Measurements from ENCODE around the gene PAX7. TPM values are rescaled to one million over a fixed set of nuclear protein-coding genes. Genes with fewer than 3 reads are reported as not detected.
"Not testable (repeated sequence)": the region's sequence is repeated elsewhere in the genome, so short reads cannot be mapped to it uniquely, and the experiment has no call there.

The PAX7 gene
- total RNA-seq, 4 donors from 2014 or later: not detected

DNA sequence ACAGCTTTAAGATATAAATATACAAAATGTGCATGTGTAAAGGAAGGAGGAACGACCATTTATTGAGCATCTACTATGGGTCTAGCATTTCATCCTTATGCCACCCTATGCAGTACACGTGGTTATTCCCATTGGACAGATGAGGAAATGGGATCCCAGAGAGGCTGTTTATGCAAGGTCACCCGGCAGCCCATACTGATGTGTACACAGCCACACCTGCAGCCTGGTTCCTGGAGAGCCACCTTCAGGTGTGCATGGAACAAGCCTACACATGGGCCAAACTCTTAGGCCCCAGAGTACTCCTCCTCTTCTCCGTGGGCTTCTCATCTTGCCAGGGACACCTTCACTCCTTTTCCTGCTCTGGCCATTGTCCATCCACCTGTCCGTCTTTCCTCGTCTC, 108.8 kb downstream of the PAX7 start:
- H3K4me1 ChIP-seq: no peaks in the 10 kb centered on the region
- H3K27me3 ChIP-seq: peaks cover 0 to 93% (median 4%) of the 10 kb centered on the region in 4 donors
- H3K4me3 ChIP-seq: no peak overlapping the region
- H3K36me3 ChIP-seq: no peaks in the 10 kb centered on the region
- WGBS: 73% methylated on average over 6 of the region's 6 CpGs
- no peak overlapping the region for H3K27ac ChIP-seq (replicated peaks in 1 of 4)
- H3K9me3 ChIP-seq: no peaks in the 10 kb centered on the region
- intact Hi-C loops (cut with DNase I): no loop called here
- no peak for DNase-seq (ENCODE audit: extremely low spot score)
- TF ChIP-seq POLR2AphosphoS5 (IDR thresholded peaks at IDR 0.05): no peak
- no peak for TF ChIP-seq POLR2A (IDR thresholded peaks at IDR 0.05; ENCODE audit: low read depth)
- TF ChIP-seq EP300 (IDR thresholded peaks at IDR 0.05): no peak
- TF ChIP-seq, protein P1, sequence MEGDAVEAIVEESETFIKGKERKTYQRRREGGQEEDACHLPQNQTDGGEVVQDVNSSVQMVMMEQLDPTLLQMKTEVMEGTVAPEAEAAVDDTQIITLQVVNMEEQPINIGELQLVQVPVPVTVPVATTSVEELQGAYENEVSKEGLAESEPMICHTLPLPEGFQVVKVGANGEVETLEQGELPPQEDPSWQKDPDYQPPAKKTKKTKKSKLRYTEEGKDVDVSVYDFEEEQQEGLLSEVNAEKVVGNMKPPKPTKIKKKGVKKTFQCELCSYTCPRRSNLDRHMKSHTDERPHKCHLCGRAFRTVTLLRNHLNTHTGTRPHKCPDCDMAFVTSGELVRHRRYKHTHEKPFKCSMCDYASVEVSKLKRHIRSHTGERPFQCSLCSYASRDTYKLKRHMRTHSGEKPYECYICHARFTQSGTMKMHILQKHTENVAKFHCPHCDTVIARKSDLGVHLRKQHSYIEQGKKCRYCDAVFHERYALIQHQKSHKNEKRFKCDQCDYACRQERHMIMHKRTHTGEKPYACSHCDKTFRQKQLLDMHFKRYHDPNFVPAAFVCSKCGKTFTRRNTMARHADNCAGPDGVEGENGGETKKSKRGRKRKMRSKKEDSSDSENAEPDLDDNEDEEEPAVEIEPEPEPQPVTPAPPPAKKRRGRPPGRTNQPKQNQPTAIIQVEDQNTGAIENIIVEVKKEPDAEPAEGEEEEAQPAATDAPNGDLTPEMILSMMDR (IDR thresholded peaks at IDR 0.05): no peak

DNA sequence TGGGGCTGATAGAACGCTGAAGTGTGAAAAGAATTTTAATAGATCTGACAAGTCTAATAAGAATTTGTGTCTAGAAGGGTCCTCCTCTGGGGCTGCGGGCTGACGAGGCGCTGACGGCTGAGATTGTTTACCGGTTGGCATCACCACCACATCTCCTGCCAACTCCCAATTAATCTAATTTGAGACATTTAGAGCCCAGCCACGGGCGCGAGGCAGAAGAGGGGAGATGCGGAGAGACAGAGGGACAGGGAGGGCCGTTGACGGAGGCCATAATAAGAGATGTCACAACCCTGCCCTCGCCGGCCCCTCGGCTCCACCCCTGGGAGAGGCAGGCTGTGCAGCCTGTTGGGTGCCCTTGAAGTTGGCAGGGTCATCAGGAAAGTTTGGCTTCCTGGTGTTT, 109.3 kb downstream of the PAX7 start:
- Histone ChIP-seq H3K9me3 (no peaks in the 10 kb centered on the region), H3K36me3 (no peaks in the 10 kb centered on the region), H3K4me1 (no peaks in the 10 kb centered on the region), H3K27me3 (peaks cover 0 to 93% (median 4%) of the 10 kb centered on the region in 4 donors), H3K4me3 (no peak overlapping the region), H3K27ac (replicated peaks in 1 of 4) (no peak overlapping the region)
- intact Hi-C loops (cut with DNase I): no loop called here
- DNase-seq (ENCODE audit: extremely low spot score): no peak
- TF ChIP-seq POLR2A (IDR thresholded peaks at IDR 0.05; ENCODE audit: low read depth): no peak
- WGBS: 70% methylated on average over 15 of the region's 15 CpGs

DNA sequence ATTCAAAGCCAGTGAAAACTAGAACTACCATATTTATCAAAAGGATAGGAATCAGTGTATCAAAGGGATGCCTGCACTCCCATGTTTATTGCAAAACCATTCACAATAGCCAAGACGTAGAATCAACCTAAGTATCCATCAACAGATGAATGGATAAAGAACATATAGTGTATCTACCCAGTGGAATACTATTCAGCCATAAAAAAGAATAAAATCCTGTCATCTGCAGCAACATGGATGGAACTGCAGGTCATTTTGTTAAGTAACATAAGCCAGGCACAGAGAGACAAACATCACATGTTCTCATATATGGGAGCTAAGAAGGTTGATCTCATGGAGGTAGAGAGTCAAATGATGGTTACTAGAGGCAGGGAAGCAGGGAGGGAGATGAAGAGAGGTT, 110.0 kb downstream of the PAX7 start:
- no peak overlapping the region for H3K27ac ChIP-seq (replicated peaks in 1 of 4)
- TF ChIP-seq POLR2AphosphoS5 (IDR thresholded peaks at IDR 0.05) (no peak), EP300 (IDR thresholded peaks at IDR 0.05) (no peak), POLR2A (IDR thresholded peaks at IDR 0.05; ENCODE audit: low read depth) (no peak)
- TF ChIP-seq, protein P1 (IDR thresholded peaks at IDR 0.05): no peak
- intact Hi-C loops (cut with DNase I): no loop called here
- DNase-seq (ENCODE audit: extremely low spot score): no peak
- no peaks in the 10 kb centered on the region for H3K36me3 ChIP-seq
- no peaks in the 10 kb centered on the region for H3K4me1 ChIP-seq
- 83% methylated on average over 1 of the region's 1 CpG for WGBS
- H3K4me3 ChIP-seq: no peak overlapping the region
- H3K9me3 ChIP-seq: no peaks in the 10 kb centered on the region
- H3K27me3 ChIP-seq: peaks cover 0 to 93% (median 4%) of the 10 kb centered on the region in 4 donors

DNA sequence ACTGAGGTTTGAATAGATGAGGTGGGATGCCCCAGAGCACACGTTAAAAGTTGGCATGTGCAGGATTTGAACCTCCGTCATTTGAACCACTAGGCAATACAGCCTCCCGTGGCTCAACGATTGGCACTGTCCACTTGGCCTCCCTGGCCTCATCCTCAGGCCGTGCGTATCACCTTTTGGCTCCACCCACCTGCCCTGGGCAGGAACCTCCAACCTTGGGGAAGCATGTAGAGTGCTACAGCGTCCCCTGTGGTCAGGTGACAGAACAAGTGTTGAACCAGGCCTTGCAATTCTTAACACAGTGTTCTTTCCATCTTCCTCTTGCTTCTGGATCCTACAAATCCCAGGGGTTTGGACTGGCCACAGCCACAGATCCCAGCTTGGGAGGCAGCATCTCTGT, 112.6 kb downstream of the PAX7 start:
- Histone ChIP-seq H3K9me3 (no peaks in the 10 kb centered on the region), H3K4me1 (no peaks in the 10 kb centered on the region), H3K4me3 (no peak overlapping the region), H3K36me3 (no peaks in the 10 kb centered on the region), H3K27ac (replicated peaks in 1 of 4) (no peak overlapping the region), H3K27me3 (peaks cover 0 to 94% (median 4%) of the 10 kb centered on the region in 4 donors)
- 38% methylated on average over 7 of the region's 7 CpGs for WGBS
- DNase-seq (ENCODE audit: extremely low spot score): no peak
- intact Hi-C loops (cut with DNase I): no loop called here
- TF ChIP-seq, protein P1 (IDR thresholded peaks at IDR 0.05): no peak
- TF ChIP-seq EP300 (IDR thresholded peaks at IDR 0.05): no peak
- no peak for TF ChIP-seq POLR2AphosphoS5 (IDR thresholded peaks at IDR 0.05)
- TF ChIP-seq POLR2A (IDR thresholded peaks at IDR 0.05; ENCODE audit: low read depth): no peak

DNA sequence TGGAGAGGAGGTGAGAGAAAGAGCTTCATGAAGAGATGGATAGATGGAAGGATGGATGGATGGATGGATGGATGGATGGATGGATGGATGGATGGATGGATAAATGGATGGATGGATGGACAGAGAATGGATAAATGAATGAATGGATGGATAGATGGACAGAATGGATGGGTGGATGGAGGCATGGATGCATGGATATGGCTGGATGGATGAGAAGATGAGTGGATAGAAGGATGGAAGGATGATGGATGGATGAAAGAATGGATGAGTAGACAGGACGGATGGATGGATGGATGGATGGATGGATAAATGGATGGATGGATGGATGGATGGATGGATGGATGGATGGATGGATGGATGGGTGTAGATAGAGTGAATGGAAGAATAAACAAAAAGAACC, 113.7 kb downstream of the PAX7 start:
- H3K4me1 ChIP-seq; intact Hi-C loops (cut with DNase I); H3K36me3 ChIP-seq; H3K4me3 ChIP-seq; DNase-seq (ENCODE audit: extremely low spot score); H3K9me3 ChIP-seq; H3K27ac ChIP-seq (replicated peaks in 1 of 4): not testable (repeated sequence)
- 79% methylated on average over 1 of the region's 1 CpG for WGBS
- peaks cover 0 to 94% (median 1%) of the 10 kb centered on the region in 4 donors for H3K27me3 ChIP-seq

DNA sequence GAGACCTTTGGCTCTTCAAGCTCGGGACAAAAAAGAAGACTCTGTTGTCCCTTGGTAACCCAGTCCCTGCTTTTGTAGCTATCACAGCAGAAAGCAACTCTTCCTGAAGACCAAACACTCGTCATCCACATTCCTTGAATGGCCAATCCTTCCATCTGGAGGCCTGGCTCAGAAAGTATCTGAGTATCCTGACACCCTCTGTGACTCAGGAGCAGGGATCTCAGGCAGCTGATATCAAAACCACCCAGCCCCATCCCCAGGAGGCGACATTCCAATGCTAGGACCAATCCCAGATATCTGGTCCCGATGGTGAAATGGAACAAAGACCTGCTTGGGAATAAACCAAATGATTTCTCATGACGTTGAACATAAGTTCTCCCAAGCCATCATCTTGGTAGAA, 116.3 kb downstream of the PAX7 start:
- TF ChIP-seq POLR2A (IDR thresholded peaks at IDR 0.05; ENCODE audit: low read depth) (no peak), EP300 (IDR thresholded peaks at IDR 0.05) (no peak), POLR2AphosphoS5 (IDR thresholded peaks at IDR 0.05) (no peak)
- TF ChIP-seq, protein P1 (IDR thresholded peaks at IDR 0.05): no peak
- Histone ChIP-seq H3K9me3 (peaks cover 0 to 13% (median 6%) of the 10 kb centered on the region in 4 donors), H3K27me3 (peaks cover 0 to 94% (median 0%) of the 10 kb centered on the region in 4 donors), H3K27ac (replicated peaks in 1 of 4) (no peak overlapping the region), H3K36me3 (no peaks in the 10 kb centered on the region), H3K4me3 (no peak overlapping the region), H3K4me1 (no peaks in the 10 kb centered on the region)
- WGBS: 87% methylated on average over 3 of the region's 5 CpGs
- DNase-seq (ENCODE audit: extremely low spot score): no peak
- intact Hi-C loops (cut with DNase I): no loop called here
